GM10248 (cell line): Measurements from ENCODE around the gene ZNF831.

Experiments
- CTCF ChIA-PET: fragments of 300-600 bp; sonication (Branson Sonifier 250); formaldehyde crosslinking; extraction: SDS; loops from one replicate; lab custom pipeline; 2021; ENCODE audit warnings: antibody characterized with exemption; lab: Yijun Ruan, JAX
- POLR2A ChIA-PET: fragments of 350-650 bp; sonication (Branson Sonifier 250); formaldehyde crosslinking; extraction: SDS; loops from one replicate; lab custom pipeline; 2020; ENCODE audit warnings: antibody characterized with exemption; lab: Yijun Ruan, JAX
- DNase-seq: peaks from one replicate; pipeline ENCODE4 v3.0.0; 2012; ENCODE audit errors: extremely low spot score
- CTCF ChIP-seq: IDR thresholded peaks from 2 replicates; pipeline ENCODE4 v1.5.1; 2012; ENCODE audit warnings: mild to moderate bottlenecking, low read depth; ENCODE audit errors: extremely low read depth, missing control alignments, control extremely low read depth

The ZNF831 gene

GRCh38 chr20:59297686-59298085, 134.1 kb downstream of the ZNF831 start:
- no peak for DNase-seq
- ChIA-PET CTCF (interaction anchor here (0.9 to 1.6 kb wide), 3 partner anchors 11 to 17 kb away, joined by 3 to 5 read pairs (median 4); no protein-coding TSS in a partner anchor), POLR2A (no interaction called here)
- TF ChIP-seq CTCF: no peak

GRCh38 chr20:59299945-59300332, 136.3 kb downstream of the ZNF831 start:
- no peak for DNase-seq
- no peak for TF ChIP-seq CTCF
- ChIA-PET CTCF (no interaction called here), POLR2A (no interaction called here)

- ChIA-PET CTCF (no interaction called here), POLR2A (no interaction called here)
- no peak for TF ChIP-seq CTCF
- no peak for DNase-seq
These were observed 136.9 kb downstream of the ZNF831 start, which contains the start of gene EDN3 for GRCh38 chr20:59300333-59301081. TSS of gene EDN3 (plus strand) at chr20:59300611. CDS start at chr20:59300813, 202 bp downstream.

GRCh38 chr20:59301343-59302007, 137.9 kb downstream of the ZNF831 start:
- no peak for DNase-seq
- TF ChIP-seq CTCF: no peak
- POLR2A ChIA-PET: no interaction called here
- CTCF ChIA-PET: no interaction called here

DNA sequence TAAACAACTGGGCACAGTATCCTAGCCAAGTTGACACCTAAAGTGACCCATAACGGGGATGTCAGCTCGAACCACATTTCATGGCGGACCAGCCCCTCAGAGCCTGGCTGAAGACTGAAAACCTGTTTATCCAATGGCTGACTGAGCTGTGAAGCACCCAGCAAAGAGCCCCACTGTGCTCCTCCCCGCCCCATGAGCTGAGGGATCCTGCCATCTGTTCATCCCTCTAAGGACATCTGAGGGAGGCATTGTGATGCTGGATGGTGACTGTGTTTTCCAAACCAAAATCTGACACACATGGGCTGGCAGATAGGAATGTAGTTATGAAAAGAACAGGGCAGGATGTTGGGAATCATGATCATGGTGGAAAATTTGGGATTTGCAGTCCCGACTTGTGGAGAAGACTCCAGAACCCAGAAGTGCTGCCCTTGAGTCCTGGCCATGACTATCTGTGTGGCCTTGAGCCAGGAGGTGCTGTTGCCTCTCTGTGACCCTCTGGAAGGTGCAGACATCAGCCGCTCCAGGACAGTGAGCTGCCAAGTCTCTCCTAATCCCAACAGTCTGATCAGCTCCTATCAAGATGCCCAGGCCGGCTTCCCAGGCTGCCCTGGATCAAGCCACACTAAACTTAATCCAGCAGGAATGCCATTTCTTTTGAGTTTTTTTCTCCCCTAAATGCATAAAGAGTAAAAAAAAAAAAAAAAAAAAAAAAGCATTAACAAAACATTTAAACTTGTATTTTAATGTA, 142.5 kb downstream of the ZNF831 start:
- no peak for TF ChIP-seq CTCF
- CTCF ChIA-PET: no interaction called here
- no peak for DNase-seq
- POLR2A ChIA-PET: no interaction called here

GRCh38 chr20:59307270-59307669, 143.6 kb downstream of the ZNF831 start:
- POLR2A ChIA-PET: no interaction called here
- no peak for DNase-seq
- no peak for TF ChIP-seq CTCF
- CTCF ChIA-PET: no interaction called here
